Activated CD4-positive, alpha-beta T cell treated with anti-CD3 and anti-CD28 coated beads, Interleukin-2, amount 50 U/mL, for 24 hours (primary cell): Measurements from ENCODE around the gene DNAH7.
"Not testable (repeated sequence)": the region's sequence is repeated elsewhere in the genome, so short reads cannot be mapped to it uniquely, and the experiment has no call there.

ENCODE experiments used
- DNase-seq, 2 donors: peaks; one replicate each; pipeline ENCODE4 v3.0.0-alpha.2; 2020; ENCODE audit warnings: low read depth in 1 of 2, low spot score in 1 of 2

The DNAH7 gene

GRCh38 chr2:195984923-195985726 lies 83.5 kb downstream of the DNAH7 start:
- no peak for DNase-seq

- no peak for DNase-seq
Measured at GRCh38 chr2:195967336-195967735, 101.3 kb downstream of the DNAH7 start.

GRCh38 chr2:195961873-195962272 lies 106.8 kb downstream of the DNAH7 start:
- no peak for DNase-seq

- no peak for DNase-seq
Measured at GRCh38 chr2:195959341-195959740, 109.3 kb downstream of the DNAH7 start.

GRCh38 chr2:195956725-195957124 lies 111.9 kb downstream of the DNAH7 start:
- no peak for DNase-seq

- DNase-seq: no peak
Measured at GRCh38 chr2:195945056-195945455, 123.6 kb downstream of the DNAH7 start.

GRCh38 chr2:195937176-195937575 lies 131.5 kb downstream of the DNAH7 start:
- DNase-seq: no peak

GRCh38 chr2:195934484-195934883 lies 134.2 kb downstream of the DNAH7 start:
- DNase-seq: no peak

- DNase-seq: no peak
Measured at GRCh38 chr2:195929531-195929930, 139.1 kb downstream of the DNAH7 start.

- DNase-seq: no peak
Measured at GRCh38 chr2:195925120-195925519, 143.5 kb downstream of the DNAH7 start.

GRCh38 chr2:195923889-195924288 lies 144.7 kb downstream of the DNAH7 start:
- no peak for DNase-seq

GRCh38 chr2:195917021-195917600 lies 151.5 kb downstream of the DNAH7 start:
- DNase-seq: not testable (repeated sequence)

- DNase-seq: no peak
Measured at GRCh38 chr2:195912079-195912478, 156.6 kb downstream of the DNAH7 start.

- no peak for DNase-seq
Measured at GRCh38 chr2:195910570-195910969, 158.1 kb downstream of the DNAH7 start.

- DNase-seq: no peak
Measured at GRCh38 chr2:195909926-195910325, 158.7 kb downstream of the DNAH7 start.

GRCh38 chr2:195907474-195907873 lies 161.2 kb downstream of the DNAH7 start:
- DNase-seq: no peak

GRCh38 chr2:195903956-195904355 lies 164.7 kb downstream of the DNAH7 start:
- no peak for DNase-seq

- DNase-seq: no peak
Measured at GRCh38 chr2:195902857-195903256, 165.8 kb downstream of the DNAH7 start.

- no peak for DNase-seq
Measured at GRCh38 chr2:195899226-195899625, 169.4 kb downstream of the DNAH7 start.

- no peak for DNase-seq
Measured at GRCh38 chr2:195898505-195899191, 170.0 kb downstream of the DNAH7 start.

GRCh38 chr2:195891081-195891480 lies 177.6 kb downstream of the DNAH7 start:
- DNase-seq: no peak

- no peak for DNase-seq
Measured at GRCh38 chr2:195879153-195879552, 189.5 kb downstream of the DNAH7 start.
